ENCODE measurements around the gene PDLIM4.

The PDLIM4 gene

DNA sequence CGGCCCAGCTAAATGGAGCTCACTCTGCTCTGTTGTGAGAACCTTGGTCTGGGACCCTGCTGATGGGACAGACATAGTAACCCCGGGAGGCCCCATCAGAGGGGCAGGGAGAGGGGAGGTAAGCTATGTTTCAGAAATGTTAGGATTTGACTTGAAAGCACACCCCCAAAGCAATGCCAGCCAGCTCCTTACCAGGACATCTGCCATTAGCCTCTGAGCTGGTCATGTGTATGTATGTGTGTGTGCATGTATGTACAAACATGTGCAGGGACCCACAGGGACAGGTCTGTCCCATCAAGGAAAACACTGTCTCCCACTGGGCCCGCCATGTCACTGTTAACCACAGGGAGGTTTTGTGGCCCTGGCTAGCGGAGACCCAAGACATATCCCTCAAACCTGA lies 51.2 kb downstream of the PDLIM4 start:
- no peak for DNase-seq (ENCODE audit: low read depth in 2 of 2)

DNA sequence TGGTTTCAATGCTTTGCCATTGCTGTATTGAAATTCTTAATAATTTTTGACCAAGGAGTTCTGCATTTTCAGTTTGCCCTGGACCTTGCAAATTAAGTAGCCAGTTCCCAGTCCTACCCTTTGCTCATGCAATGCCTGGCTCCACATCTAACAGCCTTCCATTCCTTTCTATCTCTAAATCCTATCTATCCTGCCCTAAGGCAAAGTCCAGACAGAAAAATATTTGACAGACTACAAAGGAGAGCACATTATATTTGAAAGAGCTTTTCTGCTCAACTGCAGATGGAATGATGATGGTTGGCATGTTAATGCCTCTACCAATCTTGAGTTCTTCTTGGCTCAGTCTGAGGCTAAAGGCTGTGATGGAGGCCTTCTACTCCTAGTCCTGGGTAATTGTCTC lies 52.2 kb downstream of the PDLIM4 start:
- DNase-seq (ENCODE audit: low read depth in 2 of 2) = no peak

DNA sequence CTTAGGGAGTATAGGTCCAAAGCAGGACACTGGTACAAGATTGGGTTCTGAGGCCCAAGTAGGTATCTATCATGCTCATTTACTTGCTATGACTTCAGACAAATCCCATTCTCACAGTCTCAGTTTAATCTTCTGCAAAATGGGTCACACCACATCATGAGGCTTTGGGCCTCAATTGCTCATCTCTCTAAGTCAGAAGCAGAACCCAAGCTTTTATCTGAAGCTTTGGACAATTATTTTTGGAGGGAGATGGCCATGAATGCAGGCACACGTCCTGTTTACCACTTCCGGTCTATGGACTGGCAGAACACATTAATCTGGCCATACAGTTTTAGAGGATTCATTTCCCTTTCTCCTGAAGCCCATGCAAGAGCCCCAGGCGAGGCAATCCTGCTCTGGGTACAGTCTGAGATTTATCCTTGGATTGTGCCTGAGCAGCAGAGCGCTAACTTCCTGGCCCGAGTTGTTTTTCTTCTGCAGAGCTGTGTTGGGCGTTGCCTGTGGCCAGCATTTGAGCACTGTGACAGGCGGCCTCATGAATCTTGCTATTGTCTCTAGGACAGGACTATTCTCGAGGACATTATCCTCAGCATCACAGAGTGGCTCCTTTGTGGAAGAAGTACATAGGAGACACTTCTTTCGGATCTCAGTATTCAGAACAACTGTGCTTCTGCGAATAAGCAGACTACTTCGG lies 52.8 kb downstream of the PDLIM4 start:
- no peak for DNase-seq (ENCODE audit: low read depth in 2 of 2)

DNA sequence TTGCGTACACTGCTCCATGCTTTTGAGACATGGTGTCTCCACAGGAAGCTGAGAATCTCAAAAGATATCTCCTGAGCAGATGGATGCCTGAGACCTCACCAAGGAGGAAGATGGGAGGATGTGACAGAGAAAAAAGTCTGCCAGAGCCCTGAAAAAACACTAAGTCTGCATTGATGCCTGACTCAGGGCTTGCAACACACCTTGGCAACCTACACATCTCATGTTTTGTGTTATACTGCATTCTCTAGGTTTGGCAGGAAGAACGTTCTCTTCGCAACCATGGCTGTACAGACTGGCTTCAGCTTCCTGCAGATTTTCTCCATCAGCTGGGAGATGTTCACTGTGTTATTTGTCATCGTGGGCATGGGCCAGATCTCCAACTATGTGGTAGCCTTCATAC lies 55.9 kb downstream of the PDLIM4 start:
- no peak for DNase-seq (ENCODE audit: low read depth in 2 of 2)

GRCh38 chr5:132313961-132314432 lies 56.5 kb downstream of the PDLIM4 start:
- DNase-seq (ENCODE audit: low read depth in 2 of 2) = no peak

DNA sequence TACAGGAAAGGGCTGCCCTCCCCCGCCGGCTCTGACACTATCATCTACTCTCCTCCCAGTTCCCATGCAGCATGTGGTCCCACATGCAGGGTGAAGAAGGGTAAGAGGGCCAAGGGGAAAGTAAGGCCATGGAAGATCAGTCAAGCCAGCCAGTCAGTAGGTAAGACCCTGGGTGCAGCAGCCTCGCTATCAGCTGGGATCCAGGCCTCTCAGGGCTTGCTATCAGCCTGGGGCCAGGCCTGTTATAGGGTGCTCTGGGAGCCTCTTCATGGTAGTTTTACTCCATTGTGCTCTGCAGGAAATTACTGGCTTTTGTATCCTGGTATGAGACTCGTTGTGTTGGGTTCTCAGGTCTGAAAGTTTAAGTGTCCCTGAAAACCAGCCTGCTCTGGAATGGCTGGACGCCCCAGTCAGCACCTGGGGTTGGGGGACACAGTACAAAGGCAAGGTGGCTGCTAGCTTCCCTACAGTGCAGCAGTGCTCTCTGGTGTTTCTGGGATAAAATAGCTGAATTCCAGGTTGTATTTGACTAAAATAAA lies 58.1 kb downstream of the PDLIM4 start:
- no peak for DNase-seq (ENCODE audit: low read depth in 2 of 2)

DNA sequence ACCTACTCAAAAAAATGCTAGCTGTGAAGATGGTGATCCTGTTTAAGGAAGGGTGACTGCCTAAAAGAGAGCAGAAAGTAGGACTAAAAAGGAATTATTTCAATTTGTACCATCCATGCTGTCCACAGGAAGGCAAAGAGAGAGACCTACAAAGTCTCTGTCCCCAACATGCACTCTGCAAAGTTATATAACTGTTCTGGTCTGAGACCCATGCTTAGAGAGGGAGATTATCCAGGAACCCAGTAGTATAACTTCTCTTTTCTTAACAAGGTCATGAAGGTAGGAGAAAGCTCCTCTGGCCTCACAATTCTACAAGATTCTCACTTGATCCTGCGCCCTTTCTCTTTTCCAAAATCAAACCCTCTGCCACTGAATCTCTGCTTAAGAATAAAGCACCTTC lies 62.5 kb downstream of the PDLIM4 start:
- DNase-seq (ENCODE audit: low read depth in 2 of 2) = no peak

DNA sequence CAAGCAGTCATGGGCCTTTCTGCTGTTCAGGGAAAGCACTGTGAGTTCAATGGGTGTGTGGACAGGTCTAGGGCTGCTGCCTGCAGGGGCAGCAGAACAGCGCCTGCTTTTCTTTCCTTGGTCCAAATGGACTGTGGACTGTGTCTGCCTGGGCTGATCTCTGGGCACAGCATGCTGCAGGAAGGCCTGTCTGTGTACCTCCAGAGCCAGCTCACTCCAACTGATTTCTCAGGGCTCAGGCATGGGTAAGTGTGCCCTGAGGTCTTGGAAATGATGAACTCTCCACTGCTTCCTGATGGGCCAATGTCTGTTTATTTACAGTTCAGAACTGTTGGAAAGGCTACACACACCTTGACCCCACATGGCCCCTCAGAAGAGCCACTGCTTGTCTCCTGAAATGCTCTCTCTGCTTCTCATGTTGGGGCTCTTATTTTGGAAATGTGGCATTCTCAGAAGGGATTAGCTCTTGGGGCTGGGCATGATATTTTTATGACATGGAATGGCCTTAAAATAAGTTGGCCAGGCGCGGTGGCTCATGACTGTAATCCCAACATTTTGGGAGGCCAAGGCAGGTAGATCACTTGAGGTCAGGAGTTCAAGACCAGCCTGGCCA lies 63.7 kb downstream of the PDLIM4 start:
- DNase-seq (ENCODE audit: low read depth in 2 of 2) = no peak

GRCh38 chr5:132322266-132322665 lies 64.8 kb downstream of the PDLIM4 start:
- DNase-seq (ENCODE audit: low read depth in 2 of 2) = no peak
